NCI-H2171 treated with DMSO at 0.1 percent for 48 hours (cell line): Measurements from ENCODE around the gene SSTR5.
"Not testable (repeated sequence)": the region's sequence is repeated elsewhere in the genome, so short reads cannot be mapped to it uniquely, and the experiment has no call there.

ENCODE experiments used
- DNase-seq: peaks from one replicate; lab custom pipeline; 2025; lab: John Stamatoyannopoulos, UW

Gene SSTR5

GRCh38 chr16:1092685-1093283 lies 20.2 kb downstream of the SSTR5 start:
- DNase-seq: not testable (repeated sequence)

GRCh38 chr16:1093284-1094123 lies 21.0 kb downstream of the SSTR5 start:
- no peak for DNase-seq

- no peak for DNase-seq
Observed at GRCh38 chr16:1094124-1094479, 21.6 kb downstream of the SSTR5 start.

GRCh38 chr16:1094601-1095449 lies 22.3 kb downstream of the SSTR5 start:
- no peak for DNase-seq

- DNase-seq: no peak
Observed at GRCh38 chr16:1095450-1096168, 23.1 kb downstream of the SSTR5 start.

- DNase-seq: no peak
Observed at GRCh38 chr16:1096169-1097082, 23.9 kb downstream of the SSTR5 start, which contains the start of gene C1QTNF8. Gene C1QTNF8, minus strand, starts transcription at chr16:1096244. Its CDS starts 1,322 bp downstream, at chr16:1094922.

GRCh38 chr16:1097156-1097555 lies 24.6 kb downstream of the SSTR5 start:
- DNase-seq: no peak

GRCh38 chr16:1097800-1098199 lies 25.3 kb downstream of the SSTR5 start:
- DNase-seq: no peak

- no peak for DNase-seq
Observed at GRCh38 chr16:1098266-1098991, 25.9 kb downstream of the SSTR5 start.

GRCh38 chr16:1099189-1100083 lies 26.9 kb downstream of the SSTR5 start:
- DNase-seq: no peak

GRCh38 chr16:1100084-1100800 lies 27.7 kb downstream of the SSTR5 start:
- no peak for DNase-seq

GRCh38 chr16:1101133-1101532 lies 28.6 kb downstream of the SSTR5 start:
- no peak for DNase-seq

- peak; percentile 31 for DNase-seq
Observed at GRCh38 chr16:1101573-1102332, 29.2 kb downstream of the SSTR5 start.

GRCh38 chr16:1102333-1102700 lies 29.8 kb downstream of the SSTR5 start:
- no peak for DNase-seq

GRCh38 chr16:1102921-1103635 lies 30.5 kb downstream of the SSTR5 start:
- DNase-seq: peak; percentile 55

- no peak for DNase-seq
Observed at GRCh38 chr16:1103636-1103980, 31.1 kb downstream of the SSTR5 start.
